Astrocyte (in vitro differentiated cells and primary cell): Measurements from ENCODE around the gene GRM7.

Experiments used
- EZH2 ChIP-seq: IDR thresholded peaks from 2 replicates; pipeline ENCODE4 v1.6.1; 2012; ENCODE audit warnings: mild to moderate bottlenecking, low read length, inconsistent platforms; ENCODE audit not compliant: insufficient read depth
- TF ChIP-seq, protein P1 (sequence below): IDR thresholded peaks from 2 replicates; pipeline ENCODE4 v1.5.1; 2011; ENCODE audit warnings: low read depth, mild to moderate bottlenecking, inconsistent platforms, low read length, moderate library complexity; ENCODE audit not compliant: insufficient read depth

DNA sequence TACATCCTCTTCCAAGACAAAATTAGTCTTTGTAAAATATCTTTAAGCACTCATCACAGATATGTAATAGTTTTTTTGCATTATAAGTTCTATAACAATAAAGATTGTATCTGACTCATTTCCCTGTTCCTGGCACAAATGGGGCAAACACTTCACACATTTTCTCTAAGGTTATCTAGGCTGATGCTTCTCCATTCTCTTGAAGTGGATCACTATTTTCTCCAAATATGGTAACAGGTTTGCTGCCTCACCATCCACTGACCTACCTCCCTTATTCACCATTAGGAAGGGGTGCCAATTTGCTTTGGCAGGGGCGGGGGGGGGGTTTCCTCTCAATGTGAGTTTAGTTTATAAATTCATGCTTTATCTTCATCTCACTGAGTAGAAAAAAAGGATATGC, 873.0 kb downstream of the GRM7 start:
- TF ChIP-seq, protein P1, sequence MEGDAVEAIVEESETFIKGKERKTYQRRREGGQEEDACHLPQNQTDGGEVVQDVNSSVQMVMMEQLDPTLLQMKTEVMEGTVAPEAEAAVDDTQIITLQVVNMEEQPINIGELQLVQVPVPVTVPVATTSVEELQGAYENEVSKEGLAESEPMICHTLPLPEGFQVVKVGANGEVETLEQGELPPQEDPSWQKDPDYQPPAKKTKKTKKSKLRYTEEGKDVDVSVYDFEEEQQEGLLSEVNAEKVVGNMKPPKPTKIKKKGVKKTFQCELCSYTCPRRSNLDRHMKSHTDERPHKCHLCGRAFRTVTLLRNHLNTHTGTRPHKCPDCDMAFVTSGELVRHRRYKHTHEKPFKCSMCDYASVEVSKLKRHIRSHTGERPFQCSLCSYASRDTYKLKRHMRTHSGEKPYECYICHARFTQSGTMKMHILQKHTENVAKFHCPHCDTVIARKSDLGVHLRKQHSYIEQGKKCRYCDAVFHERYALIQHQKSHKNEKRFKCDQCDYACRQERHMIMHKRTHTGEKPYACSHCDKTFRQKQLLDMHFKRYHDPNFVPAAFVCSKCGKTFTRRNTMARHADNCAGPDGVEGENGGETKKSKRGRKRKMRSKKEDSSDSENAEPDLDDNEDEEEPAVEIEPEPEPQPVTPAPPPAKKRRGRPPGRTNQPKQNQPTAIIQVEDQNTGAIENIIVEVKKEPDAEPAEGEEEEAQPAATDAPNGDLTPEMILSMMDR = no peak
- TF ChIP-seq EZH2 = no peak
